Putamen (tissue), 1 donor: Measurements from ENCODE around the gene BAIAP2.

Experiments
- DNase-seq: peaks from one replicate; pipeline ENCODE4 v3.0.0-alpha.2; 2016; ENCODE audit warnings: low spot score

BAIAP2 gene

GRCh38 chr17:81034779-81035520 lies at the start of gene BAIAP2:
TSS of gene BAIAP2 (plus strand) at chr17:81035151. CDS start at chr17:81035255, 104 bp downstream.
- DNase-seq = peak; percentile 96

- DNase-seq = no peak
These were observed 48.9 kb upstream of the BAIAP2 start for GRCh38 chr17:80986046-80986445.

- DNase-seq = no peak
These were observed 48.0 kb upstream of the BAIAP2 start for GRCh38 chr17:80986816-80987475.

- DNase-seq = no peak
These were observed 47.0 kb upstream of the BAIAP2 start for GRCh38 chr17:80987941-80988461.

- no peak for DNase-seq
These were observed 45.4 kb upstream of the BAIAP2 start for GRCh38 chr17:80989586-80989913.

GRCh38 chr17:80990921-80991644 lies 43.9 kb upstream of the BAIAP2 start:
- DNase-seq = no peak

- peak; percentile 73 for DNase-seq
These were observed 43.3 kb upstream of the BAIAP2 start, which contains the start of gene CHMP6 for GRCh38 chr17:80991645-80992076. TSS of gene CHMP6 (plus strand) at chr17:80991841. CDS start at chr17:80991919, 78 bp downstream.

- no peak for DNase-seq
These were observed 42.6 kb upstream of the BAIAP2 start for GRCh38 chr17:80992077-80992947.

GRCh38 chr17:80992948-80993624 lies 41.9 kb upstream of the BAIAP2 start:
- no peak for DNase-seq

GRCh38 chr17:80995131-80995530 lies 39.8 kb upstream of the BAIAP2 start:
- DNase-seq = no peak

GRCh38 chr17:80996422-80997305 lies 38.3 kb upstream of the BAIAP2 start:
- no peak for DNase-seq

GRCh38 chr17:80997424-80998117 lies 37.4 kb upstream of the BAIAP2 start:
- DNase-seq = no peak

- no peak for DNase-seq
These were observed 36.7 kb upstream of the BAIAP2 start for GRCh38 chr17:80998118-80998747.

- DNase-seq = no peak
These were observed 36.0 kb upstream of the BAIAP2 start for GRCh38 chr17:80998748-80999535.

GRCh38 chr17:80999536-81000333 lies 35.2 kb upstream of the BAIAP2 start:
- DNase-seq = no peak

GRCh38 chr17:81000334-81000630 lies 34.7 kb upstream of the BAIAP2 start:
- no peak for DNase-seq

GRCh38 chr17:81000631-81001357 lies 34.2 kb upstream of the BAIAP2 start:
- DNase-seq = no peak
